GM19043 (cell line): ENCODE results near the gene ANKS1B.
"Not testable (repeated sequence)": the region's sequence is repeated elsewhere in the genome, so short reads cannot be mapped to it uniquely, and the experiment has no call there.

Source experiments
- ATAC-seq: cut with Tn5 transposase; IDR thresholded peaks from one replicate; pipeline ENCODE4 v1.9.1; 2021; ENCODE audit warnings: low read depth; ENCODE audit not compliant: unreplicated experiment

ANKS1B gene

DNA sequence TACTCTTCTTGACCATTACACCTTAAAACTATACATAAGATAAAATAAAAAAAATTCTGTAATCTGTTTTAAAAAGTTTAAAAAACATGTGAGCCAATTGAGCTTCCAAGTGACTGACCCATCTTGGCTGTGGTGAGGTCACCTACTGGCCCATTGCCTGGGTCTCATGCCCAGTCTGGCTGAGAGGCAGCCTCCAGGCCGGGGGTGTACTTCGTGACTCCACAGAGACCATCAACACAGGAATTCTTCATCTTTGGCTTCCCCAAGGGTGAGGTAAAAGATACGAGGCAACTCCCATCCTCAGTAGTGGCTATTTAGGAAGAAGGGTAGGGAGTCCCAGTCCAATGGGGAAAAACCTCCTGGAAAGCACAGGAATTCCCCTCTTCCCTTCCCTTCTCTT lies 1226.4 kb downstream of the ANKS1B start:
- no peak for ATAC-seq

DNA sequence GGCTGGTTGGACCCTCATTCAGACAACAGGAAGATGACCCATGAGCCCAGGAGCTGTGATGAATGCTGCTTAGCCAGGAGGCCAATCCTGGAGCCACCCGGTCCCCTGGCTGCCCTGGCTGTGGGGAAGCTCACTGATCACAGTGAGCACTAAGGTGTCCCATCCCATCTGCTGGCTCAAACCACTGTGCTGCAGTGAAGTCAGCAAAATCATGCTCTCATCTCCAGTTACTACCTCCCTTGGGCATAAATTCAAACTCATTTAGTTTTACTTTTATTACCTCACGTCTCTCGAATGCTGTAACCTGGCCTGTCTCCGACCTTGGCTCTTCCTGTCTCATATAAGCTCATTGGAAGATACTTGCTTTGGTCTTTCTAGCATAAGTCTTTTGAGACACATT lies 1227.3 kb downstream of the ANKS1B start:
- ATAC-seq: no peak

DNA sequence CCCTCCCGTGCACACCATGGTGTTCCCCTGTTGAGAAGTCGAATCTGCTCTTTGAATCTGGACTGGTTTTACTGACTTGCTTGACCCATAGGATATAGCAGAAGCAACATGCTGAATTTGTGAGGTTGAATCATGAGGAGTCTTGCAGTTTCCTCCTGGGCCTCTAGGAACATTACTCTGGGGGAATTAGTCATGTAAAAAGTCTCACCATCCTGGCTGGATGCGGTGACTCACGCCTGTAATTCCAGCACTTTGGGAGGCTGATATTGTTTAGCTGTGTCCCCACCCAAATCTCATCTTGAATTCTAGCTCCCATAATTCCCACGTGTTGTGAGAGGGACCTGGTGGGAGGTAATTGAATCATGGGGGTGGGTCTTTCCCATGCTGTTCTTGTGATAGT lies 1228.9 kb downstream of the ANKS1B start:
- ATAC-seq: not testable (repeated sequence)

DNA sequence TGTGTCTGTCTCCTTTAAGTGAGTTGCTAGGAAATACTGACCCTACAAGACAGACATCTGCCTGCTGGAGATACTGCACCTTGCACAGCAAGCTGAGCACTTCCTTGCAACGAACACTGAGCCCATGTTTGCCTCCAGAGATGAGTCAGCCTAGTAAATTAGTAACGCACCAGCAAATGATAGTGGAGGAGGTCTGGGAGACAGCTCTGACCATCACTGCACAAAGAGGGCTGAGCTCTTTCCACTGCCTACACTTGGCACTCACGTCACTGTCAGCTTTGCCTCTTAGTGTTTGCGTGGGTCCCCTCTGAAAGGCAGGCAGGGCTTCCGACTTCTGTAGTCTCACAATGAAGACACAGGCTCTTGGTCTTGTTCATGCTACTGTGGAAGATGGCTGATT lies 1230.6 kb downstream of the ANKS1B start:
- peak; percentile 100 for ATAC-seq

DNA sequence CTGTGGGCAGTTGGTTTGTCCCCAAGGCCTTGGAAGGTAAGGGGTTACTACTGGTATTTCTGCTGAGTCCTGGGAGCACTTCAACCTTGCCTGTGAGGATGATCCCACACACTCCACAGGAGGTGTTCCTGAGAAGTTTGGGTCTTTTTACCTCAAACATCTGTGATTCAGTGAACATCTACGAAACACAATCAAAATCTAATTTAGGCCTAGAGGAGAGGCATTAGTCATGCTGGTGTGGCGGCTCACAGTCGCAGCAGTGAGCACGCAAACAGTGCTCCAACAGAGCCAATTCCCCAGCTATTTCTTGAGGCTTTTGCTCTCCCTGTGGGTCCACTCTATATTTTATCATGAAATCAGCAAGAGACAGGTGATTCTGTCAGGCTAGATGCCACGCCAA lies 1232.0 kb downstream of the ANKS1B start:
- ATAC-seq: no peak

DNA sequence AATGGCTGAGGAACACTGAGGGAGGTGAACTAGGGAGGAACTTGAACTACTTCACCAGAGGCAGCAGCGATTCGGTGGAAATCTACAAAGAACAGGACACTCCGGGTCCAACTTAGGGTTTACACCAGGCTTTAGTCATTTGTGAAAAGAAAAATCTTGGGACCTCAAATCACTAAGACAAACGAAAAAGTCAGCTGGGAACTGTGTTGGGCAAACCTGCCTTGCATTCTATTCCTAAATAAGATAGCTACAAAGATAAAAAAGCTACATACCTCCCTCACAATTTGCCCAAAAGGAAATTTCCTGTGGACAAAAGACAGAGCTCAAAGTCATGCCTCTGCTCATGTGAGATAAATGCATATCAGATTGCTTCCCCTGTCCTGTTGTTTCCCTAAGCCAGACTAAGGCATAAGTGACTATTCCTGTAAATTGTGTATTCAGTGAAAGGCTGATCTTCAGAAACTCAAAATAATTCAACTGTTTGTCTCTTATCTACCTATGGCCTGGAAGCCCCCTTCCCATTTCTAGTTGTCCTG lies 1233.1 kb downstream of the ANKS1B start:
- no peak for ATAC-seq

DNA sequence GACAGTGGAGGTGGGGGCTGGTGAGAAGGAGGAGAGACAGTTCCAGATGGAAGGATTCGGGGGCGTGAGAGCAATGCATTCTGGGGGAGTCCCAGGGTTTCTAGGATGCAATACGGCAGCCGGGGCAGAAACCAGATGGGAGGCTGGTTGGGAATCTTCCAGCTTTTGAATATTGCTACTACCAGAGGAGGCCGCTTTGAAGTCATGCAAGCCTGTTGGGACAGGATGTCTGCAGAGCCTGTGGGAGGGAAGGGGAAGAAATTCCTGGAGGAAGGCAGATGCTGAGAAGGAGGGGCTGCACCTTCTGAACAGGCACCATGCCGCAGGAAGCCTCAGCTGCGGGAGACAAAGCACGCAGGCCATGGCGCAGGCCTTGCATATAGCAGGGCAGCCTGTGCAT lies 1234.2 kb downstream of the ANKS1B start:
- ATAC-seq: no peak

DNA sequence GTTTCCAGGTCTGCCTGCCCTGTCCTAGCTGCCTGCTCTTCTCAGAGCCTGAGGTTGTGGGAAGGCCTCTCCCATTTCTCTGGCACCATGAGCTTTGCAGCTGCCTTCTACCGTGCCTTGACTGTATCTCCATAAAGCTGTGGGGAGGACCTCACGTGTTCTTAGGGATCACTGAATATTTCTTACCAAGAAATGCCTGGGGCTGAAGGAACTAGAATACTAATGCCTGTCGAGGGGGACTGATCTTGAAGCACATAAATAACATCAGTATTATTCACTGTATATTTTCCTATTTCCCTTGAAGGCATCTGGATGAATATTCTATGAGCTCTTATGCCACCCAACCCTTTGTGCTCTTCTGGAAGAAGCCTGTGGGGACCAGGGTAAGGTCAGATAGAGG lies 1236.3 kb downstream of the ANKS1B start:
- ATAC-seq: no peak

DNA sequence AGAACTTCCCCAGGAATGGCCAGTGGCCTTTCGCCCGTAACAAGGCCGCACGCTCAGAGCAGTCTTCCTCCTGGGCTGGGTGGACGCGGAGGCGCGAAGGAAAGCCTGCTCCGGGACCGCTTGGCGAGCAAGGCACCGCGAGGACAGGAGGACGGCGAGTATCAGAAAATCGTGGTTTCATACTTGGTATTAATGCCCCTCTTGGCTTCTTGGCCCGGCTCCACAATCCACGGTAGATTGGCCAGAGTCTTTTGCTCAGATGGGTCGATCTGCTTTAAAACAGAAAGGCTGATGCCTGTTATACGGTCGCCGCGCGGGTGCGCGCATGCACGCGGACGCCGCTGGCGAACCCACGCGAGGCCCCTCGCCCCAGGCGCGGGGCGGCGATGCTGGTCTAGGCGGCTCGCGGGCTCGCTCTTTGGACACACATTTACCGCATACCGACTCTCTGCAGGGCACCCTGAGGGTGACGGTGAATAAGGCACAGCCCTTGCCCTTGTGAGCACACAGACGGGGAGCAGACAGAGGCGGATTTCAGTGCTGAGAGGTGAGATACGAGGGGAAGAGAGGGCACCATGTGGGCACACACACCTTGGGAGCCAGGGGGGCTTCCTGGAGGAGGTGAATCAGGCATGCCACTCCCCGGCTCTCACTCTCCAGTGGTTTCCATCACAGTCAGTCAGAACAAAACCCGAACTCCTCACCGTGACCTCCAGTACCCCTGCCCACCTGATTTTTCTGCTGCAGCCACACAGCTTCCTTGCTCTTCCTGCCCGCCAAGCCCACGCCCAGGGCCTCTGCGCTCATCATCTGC lies 1239.0 kb downstream of the ANKS1B start:
- no peak for ATAC-seq

DNA sequence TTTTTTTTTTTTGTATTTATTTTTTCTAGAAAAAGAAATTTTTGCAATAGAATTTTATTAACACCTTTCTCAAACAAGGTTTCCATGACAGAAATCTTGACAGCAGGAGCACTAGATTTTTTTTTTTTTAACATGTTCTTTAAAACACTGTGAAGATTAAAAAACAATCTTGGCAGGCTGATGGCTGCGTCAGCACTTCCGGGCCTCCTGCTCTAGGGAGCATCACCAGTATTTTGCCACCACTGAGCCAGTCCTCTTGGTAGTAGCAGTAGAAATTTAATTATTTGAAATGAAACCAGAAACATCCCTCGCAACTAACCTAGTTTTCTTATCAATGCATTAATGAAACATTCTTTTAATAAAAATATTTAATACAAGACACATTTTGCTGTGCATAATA lies 1240.1 kb downstream of the ANKS1B start:
- no peak for ATAC-seq

DNA sequence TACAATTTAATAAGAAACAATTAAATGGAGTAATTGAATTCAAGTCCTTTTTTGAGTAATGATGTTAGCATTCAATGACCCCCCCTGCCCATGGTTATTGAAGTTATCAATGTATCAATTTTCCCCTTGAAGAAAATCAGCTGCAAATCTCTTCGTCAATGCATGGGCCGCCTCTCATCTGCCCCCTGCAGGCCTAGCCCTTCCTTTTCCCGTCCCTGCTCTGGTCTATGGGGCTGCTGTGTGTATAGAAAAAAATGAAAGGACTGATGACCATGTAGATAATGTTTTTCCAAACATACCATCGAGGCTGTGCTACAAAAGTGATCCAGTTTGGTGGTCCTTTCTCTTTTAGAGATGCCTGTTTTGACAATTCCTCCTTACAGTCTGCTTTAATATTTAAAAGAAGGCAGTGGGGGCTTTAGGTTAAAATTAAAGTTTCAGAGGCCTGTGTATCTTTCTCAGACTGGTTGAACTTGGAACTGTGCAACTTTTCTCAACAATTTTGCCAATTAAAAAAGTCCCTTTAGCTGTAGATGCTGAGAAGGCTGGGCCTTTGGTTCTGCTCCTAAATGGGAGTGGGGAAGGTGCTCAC lies 1241.3 kb downstream of the ANKS1B start:
- ATAC-seq: peak; percentile 62

DNA sequence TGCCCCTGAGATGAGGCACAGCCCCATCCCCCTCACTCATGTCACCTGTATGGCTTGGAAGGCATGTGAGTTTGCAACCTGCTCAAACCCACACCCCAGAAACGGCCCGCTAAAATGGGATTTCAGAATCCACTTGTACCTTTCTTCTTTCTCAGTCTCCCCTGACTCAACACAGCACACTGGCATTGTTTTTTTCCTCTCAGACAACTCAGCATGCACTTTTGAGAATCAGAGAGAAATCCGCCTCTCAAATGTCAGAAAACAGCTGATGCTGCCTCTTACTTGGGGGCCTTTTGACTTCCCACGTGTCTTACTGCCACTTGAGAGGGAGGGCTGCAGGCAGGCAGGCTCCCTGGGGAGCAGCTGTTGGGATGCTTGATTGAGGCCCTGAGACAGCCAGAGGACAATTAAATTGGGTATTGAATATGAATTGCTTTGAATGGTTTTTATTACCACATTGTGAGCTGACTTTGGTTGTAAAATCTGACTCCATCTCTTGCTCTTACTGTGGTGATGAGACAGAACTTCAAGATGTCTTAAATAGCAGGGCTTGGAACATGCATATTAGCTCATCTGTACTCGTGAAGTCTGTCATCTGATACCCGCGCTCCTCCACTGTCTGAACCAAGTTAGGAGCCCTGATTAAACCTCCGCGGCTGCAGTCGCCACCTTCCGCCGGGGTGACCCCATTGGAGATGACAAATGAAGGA lies 1243.0 kb downstream of the ANKS1B start:
- no peak for ATAC-seq

DNA sequence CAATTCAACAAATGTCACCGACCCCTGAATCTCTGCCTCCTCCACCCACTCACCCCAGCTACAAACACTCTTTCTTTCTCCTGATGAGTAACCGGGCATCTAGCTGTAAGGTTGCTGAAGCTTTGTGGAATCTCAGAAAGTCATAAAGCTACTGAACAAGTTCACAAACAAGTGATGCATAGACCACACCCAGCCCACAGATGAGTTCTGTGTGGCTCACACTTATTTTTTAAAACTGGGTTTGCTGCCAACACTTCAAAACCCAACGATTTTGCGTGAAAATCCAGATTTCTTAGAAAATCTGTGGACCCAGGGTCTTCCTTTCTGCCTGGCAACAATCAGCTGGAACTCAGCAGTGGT lies 1243.6 kb downstream of the ANKS1B start:
- ATAC-seq: no peak

DNA sequence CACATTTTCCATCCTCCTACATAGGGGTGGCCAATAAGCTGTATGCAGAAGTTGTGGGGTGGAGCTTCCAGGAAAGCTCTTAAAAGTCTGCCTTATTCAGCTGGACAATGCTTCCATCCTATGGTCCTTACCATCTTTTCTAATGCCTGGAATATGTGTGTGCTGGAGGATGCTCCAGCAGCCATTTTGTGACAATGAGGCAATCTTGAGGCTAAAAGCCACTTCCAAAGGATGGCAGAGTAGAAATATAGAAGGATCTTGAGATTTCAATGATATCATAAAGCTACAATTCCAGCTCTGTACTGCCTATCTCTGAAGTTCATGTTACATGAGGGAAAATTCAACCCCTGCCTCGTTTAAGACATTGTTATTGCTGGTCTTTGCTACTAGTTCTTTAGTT lies 1244.0 kb downstream of the ANKS1B start:
- ATAC-seq: no peak

DNA sequence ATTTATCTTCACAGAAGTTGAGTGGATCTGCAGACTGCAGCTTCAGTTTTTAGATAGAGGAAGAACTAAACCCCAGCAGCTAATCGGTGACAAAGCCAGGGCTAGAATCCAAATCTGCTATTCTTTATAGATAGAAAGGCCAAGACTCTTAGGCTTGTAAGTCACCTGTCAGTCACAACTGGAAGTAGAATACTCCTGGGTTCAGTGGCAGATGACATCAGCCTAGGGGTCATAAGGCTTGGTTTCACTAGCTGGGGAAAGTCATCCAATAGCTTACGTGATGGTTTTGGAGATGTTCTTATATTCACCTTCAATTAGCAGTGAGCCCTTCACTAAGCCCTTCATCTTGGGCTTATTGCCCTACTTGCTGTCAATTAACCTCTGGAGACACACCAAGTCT lies 1246.2 kb downstream of the ANKS1B start:
- ATAC-seq: no peak

DNA sequence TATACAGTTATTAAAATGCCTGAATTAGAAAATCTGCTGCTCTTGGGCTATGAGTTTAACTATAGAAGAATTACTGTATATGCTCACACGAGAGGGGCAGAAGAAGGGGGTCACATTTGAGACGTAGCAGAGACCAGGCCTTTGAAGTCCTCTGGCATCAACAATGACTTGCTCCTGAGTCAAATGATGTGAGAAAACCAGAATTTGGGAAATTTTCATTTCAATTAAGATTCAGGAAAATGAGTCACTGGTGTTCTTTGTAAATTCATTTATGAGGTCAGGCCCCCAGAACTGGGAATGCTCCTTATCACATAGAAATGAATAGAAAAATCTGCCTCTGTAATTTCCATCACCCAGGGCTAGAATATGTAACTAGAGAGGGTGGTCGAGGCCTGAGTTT lies 1246.7 kb downstream of the ANKS1B start:
- ATAC-seq: no peak

DNA sequence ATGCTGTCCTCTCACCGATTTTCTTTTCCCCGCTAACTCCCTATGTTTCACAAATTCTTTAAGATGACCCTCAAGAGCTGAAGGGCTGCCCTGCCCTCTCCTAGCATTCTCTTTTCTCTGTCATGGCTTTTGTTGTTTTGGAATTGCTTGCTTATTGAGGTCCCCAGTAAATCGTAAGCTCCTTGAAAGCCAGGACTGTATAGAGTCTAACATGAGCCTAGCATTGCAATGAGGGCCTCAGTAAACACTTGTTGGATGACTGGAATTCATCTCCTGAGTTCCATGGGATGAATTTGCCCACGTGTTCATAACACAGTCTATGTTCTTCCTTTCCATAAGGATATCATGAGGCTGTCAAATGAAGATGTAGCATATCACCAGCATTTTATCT lies 1247.4 kb downstream of the ANKS1B start:
- no peak for ATAC-seq

DNA sequence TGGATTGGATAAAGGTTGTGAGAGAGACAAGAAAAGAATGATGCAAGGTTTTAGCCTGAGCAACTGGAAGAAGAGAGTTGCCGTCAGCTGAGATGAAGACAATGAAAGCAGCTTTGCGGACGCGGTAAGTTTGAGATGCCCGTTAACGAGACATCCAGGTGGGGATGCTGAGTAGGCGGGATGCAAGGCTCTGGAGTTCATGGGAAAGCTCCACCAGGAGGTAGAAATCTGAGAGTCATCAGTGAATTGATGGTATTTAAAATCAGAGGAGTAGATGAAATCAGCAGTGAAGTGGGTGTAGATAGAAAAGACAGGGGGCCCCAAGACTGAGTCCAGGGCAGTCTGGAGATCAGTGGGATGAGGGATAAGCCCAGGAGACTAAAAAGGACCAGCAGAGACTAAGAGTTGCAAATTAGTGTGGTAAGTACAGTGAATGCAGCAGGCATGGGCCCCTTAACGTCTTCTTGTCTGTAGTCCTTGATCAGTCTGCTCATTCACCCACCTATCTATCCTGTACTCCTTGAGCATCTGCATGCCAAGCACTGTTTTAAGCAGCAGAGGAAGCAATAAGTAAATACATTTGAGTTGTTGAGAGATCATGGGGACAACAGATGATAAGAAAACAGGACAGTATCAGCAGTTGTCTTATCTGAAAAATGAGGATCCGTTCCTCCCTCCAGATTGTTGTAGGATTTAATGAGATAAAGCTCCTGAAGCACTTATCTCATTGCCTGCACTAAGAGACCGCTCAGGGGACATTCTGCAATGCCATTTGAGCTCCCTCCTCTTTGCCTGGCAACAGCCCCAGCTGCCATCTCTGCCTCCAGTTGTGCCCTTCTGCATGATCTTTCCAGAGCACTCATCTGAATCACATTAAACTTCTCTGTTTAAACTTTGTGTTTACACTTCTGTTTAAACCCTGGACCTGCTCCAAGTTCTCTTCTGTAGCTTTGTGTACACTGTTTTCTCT lies 1248.1 kb downstream of the ANKS1B start:
- ATAC-seq: no peak

DNA sequence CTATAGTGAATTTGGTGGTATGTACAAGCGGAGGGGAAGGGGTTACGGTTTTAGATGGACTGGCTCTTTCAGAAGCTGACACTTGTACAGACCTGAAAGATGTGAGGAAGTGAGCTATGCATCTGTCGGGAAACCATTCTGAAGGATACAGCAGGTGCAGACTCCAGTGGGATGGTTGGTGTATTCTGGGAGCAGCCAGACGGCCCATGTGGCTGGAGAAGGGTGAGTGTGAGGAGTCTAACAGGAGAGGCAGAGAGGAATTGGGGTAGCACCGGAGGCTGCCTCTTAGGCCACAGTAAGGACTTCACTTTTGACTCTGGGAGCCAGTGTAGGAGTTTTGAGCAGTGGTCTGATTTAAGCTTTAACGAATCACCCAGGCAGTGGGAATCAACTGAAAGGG lies 1248.9 kb downstream of the ANKS1B start:
- no peak for ATAC-seq

DNA sequence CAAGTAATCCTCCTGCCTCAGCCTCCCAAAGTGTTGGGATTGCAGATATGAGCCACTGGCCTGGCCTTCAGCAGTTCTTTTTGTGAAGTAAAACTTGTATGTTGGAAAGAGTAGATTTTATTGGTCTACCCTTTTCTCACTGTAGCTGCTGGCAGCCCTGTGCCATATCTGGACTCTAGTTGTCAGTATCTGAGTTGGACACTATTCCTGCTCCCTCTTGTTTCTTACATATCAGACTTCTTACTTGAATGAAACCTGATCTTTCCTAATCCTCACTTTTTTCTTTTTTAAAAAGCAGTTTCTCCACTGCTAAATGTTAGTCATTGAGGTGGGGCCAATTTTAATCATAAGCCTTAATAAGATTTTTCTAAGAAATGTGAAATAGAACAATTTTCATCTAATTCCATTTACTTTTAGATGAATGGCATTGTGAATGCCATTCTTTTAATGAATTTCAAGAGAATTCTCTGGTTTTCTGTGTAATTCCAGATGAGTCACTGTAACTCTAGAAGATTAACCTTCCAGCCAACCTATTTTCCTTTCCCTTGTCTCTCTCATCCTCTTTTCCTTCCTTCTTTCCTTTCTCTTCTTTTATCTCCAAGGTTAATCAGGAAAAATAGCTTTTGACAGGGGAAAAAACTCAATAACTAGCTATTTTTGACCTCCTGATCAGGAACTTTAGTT lies 1250.9 kb downstream of the ANKS1B start:
- ATAC-seq: no peak
